Measurements from ENCODE around the gene PHYHD1. TPM values are rescaled to one million over a fixed set of nuclear protein-coding genes. Genes with fewer than 3 reads are reported as not detected.

Gene PHYHD1
- total RNA-seq, 1 donor from 2014 or later, result 6.0 TPM

DNA sequence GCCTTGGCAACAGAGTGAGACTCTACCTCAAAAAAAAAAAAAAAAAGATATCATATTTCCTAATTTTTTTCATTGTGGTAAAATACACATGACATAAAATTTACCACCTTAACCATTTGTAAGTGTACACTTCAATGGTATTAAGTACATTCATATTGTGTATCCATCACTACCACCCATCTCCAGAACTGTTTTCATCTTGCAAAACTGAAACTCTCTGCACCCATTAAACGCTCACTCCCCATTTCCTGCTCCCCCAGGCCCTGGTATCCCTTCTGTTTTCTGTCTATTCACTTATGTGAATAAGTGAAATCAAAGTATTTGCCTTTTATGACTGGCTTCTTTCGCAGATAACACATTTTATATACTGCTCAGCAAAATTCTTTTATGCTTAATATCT lies 26.0 kb upstream of the PHYHD1 start:
- Mint-ChIP-seq H3K36me3 (ENCODE audit: unreplicated experiment) (peaks cover 9% of the 10 kb centered on the region), H3K4me3 (ENCODE audit: unreplicated experiment) (no peak overlapping the region), H3K27ac (ENCODE audit: unreplicated experiment) (peak overlapping the region; percentile 52), H3K4me1 (ENCODE audit: unreplicated experiment) (peaks cover 48% of the 10 kb centered on the region), H3K9me3 (ENCODE audit: unreplicated experiment) (no peaks in the 10 kb centered on the region), H3K27me3 (ENCODE audit: unreplicated experiment) (no peaks in the 10 kb centered on the region)
- TF ChIP-seq, protein P1, sequence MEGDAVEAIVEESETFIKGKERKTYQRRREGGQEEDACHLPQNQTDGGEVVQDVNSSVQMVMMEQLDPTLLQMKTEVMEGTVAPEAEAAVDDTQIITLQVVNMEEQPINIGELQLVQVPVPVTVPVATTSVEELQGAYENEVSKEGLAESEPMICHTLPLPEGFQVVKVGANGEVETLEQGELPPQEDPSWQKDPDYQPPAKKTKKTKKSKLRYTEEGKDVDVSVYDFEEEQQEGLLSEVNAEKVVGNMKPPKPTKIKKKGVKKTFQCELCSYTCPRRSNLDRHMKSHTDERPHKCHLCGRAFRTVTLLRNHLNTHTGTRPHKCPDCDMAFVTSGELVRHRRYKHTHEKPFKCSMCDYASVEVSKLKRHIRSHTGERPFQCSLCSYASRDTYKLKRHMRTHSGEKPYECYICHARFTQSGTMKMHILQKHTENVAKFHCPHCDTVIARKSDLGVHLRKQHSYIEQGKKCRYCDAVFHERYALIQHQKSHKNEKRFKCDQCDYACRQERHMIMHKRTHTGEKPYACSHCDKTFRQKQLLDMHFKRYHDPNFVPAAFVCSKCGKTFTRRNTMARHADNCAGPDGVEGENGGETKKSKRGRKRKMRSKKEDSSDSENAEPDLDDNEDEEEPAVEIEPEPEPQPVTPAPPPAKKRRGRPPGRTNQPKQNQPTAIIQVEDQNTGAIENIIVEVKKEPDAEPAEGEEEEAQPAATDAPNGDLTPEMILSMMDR (IDR thresholded peaks at IDR 0.05), result no peak
- DNase-seq (ENCODE audit: extremely low spot score, unreplicated experiment), result no peak

DNA sequence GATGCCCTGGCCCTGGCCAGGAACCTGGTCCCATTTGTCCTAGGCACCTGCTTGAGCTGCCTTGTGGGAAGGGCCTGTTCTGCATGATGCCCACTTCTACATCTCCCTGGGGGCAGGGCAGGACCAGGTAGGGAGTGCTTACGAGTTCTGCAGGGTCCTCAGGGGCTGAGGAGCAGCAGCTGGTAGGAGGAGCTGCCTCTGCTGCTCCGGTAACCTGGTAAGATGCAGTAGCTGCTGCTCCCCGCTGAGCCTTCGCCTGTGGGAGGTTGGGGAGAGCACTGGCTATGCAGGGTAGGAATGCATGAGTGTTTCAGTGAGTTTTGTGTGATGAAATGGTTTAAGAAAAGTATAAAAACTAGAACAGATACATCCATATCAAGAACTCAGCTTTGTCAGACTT lies 25.2 kb upstream of the PHYHD1 start:
- peak overlapping the region; percentile 47 for H3K27ac Mint-ChIP-seq (ENCODE audit: unreplicated experiment)
- H3K9me3 Mint-ChIP-seq (ENCODE audit: unreplicated experiment), result no peaks in the 10 kb centered on the region
- H3K36me3 Mint-ChIP-seq (ENCODE audit: unreplicated experiment), result peaks cover 9% of the 10 kb centered on the region
- TF ChIP-seq, protein P1 (IDR thresholded peaks at IDR 0.05), result no peak
- H3K27me3 Mint-ChIP-seq (ENCODE audit: unreplicated experiment), result no peaks in the 10 kb centered on the region
- DNase-seq (ENCODE audit: extremely low spot score, unreplicated experiment), result no peak
- H3K4me3 Mint-ChIP-seq (ENCODE audit: unreplicated experiment), result no peak overlapping the region
- H3K4me1 Mint-ChIP-seq (ENCODE audit: unreplicated experiment), result peaks cover 47% of the 10 kb centered on the region

DNA sequence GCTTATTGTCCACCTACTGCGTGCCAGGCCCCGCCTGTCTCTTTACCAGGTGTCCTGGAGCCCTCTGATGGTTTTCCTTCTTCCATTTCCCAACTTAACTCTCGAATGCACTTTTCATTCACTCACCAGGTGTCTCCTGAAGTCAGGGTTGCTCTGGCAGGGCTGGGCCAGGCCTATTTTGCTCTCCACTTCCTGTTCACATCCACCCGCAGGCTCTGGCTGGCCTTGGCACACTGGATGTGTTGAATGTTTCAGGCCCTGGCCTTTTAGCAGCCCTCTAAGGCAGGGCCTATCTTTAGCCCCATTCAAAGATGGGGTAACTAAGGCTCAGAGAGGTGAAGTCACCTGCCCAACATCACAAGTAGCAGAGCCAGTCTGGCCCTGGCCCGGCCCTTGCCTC lies 22.4 kb upstream of the PHYHD1 start:
- Mint-ChIP-seq H3K27ac (ENCODE audit: unreplicated experiment) (peak overlapping the region; percentile 54), H3K9me3 (ENCODE audit: unreplicated experiment) (no peaks in the 10 kb centered on the region), H3K4me1 (ENCODE audit: unreplicated experiment) (peaks cover 44% of the 10 kb centered on the region), H3K27me3 (ENCODE audit: unreplicated experiment) (no peaks in the 10 kb centered on the region), H3K36me3 (ENCODE audit: unreplicated experiment) (peaks cover 6% of the 10 kb centered on the region), H3K4me3 (ENCODE audit: unreplicated experiment) (no peak overlapping the region)
- TF ChIP-seq, protein P1 (IDR thresholded peaks at IDR 0.05), result no peak
- DNase-seq (ENCODE audit: extremely low spot score, unreplicated experiment), result no peak

DNA sequence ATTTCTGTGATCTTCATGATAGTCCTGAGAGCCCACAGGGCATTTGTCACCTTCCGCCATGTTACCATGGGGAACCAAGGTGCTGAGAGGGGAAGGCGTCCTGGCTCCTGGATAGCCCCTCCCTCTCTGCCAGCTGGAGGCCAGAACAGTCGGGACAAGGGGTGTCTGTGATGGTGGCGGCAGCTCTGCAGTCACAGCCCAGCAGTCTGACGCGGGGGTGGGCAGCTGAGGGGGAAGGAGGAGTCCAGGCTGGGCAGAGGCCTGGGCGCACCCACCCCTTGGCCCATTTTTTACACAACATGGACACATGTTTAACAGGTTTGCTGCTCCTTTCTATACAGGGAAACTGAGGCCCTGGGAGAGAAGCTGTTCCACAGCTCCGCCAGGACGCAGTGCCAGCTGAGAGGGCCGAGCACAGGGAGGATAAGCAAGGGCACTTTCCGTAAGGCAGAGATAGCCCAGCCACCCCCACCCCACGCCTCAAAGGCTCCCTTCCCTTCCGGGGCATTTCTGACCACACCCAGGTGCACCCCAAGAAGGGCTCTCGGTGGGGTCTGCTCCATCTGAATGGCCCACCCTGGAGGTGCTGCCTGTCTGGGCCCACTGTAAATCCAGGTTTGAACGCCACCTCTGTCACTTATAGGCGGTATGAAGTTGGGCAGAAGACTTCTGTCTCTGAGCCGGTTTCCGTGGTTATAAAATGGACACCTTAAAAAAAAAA lies 21.8 kb upstream of the PHYHD1 start:
- Mint-ChIP-seq H3K4me3 (ENCODE audit: unreplicated experiment) (no peak overlapping the region), H3K4me1 (ENCODE audit: unreplicated experiment) (peaks cover 46% of the 10 kb centered on the region), H3K27me3 (ENCODE audit: unreplicated experiment) (no peaks in the 10 kb centered on the region), H3K9me3 (ENCODE audit: unreplicated experiment) (no peaks in the 10 kb centered on the region), H3K27ac (ENCODE audit: unreplicated experiment) (peak overlapping the region; percentile 39), H3K36me3 (ENCODE audit: unreplicated experiment) (peaks cover 3% of the 10 kb centered on the region)
- TF ChIP-seq, protein P1 (IDR thresholded peaks at IDR 0.05), result no peak
- no peak for DNase-seq (ENCODE audit: extremely low spot score, unreplicated experiment)

DNA sequence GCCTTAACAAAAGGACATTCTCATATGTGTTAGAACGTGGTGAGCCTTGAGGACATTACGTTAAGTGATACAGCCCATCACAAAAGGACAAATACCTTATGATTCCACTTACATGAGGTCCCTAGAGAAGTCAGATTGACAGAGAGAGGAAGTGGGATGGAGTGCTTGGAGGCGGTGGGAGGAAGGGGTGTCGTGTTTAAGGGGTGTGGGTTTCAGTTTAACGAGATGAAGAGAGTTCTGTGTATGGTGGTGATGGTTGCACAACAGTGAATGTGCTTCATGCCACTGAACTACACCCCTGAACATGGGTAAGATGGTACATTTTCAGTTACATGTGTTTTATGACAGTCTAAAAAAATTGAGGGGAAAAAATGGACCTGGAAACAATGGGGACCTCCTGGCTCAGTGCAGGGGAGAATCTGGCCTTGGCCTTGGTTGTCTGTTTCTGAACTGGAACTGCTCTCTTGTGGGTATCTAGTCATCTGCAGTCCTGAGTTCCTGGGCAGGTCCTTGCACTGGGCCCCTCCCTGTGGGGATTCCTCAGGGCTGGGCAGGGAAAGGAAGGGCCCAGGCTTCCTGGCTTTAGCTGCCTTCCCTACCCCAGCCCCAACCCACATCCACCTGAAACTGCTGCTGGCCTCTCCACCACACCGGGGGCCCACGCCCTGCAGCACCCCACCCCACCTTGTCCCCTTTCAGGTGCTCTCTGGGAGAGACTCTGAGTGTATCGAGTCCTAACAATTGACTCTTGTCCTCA lies 21.0 kb upstream of the PHYHD1 start:
- peaks cover 48% of the 10 kb centered on the region for H3K4me1 Mint-ChIP-seq (ENCODE audit: unreplicated experiment)
- DNase-seq (ENCODE audit: extremely low spot score, unreplicated experiment), result no peak
- no peaks in the 10 kb centered on the region for H3K9me3 Mint-ChIP-seq (ENCODE audit: unreplicated experiment)
- no peaks in the 10 kb centered on the region for H3K27me3 Mint-ChIP-seq (ENCODE audit: unreplicated experiment)
- H3K27ac Mint-ChIP-seq (ENCODE audit: unreplicated experiment), result peak overlapping the region; percentile 39
- no peak overlapping the region for H3K4me3 Mint-ChIP-seq (ENCODE audit: unreplicated experiment)
- peaks cover 3% of the 10 kb centered on the region for H3K36me3 Mint-ChIP-seq (ENCODE audit: unreplicated experiment)
- TF ChIP-seq, protein P1 (IDR thresholded peaks at IDR 0.05), result no peak
